CD4-positive, alpha-beta T cell (primary cell): ENCODE measurements around the gene SUPT3H. TPM values are rescaled to one million over a fixed set of nuclear protein-coding genes. Genes with fewer than 3 reads are reported as not detected.

Experiments used
- ATAC-seq: fragments of 200-7000 bp; cut with Tn5 transposase; one replicate; pipeline ENCODE4 v1.10.0; 2022; ENCODE audit warnings: mild to moderate bottlenecking; ENCODE audit not compliant: poor library complexity
- CTCF ChIA-PET: fragments of 350-600 bp; sonication (Branson Sonifier 250); formaldehyde crosslinking; loops from one replicate; lab custom pipeline; 2021; ENCODE audit warnings: antibody characterized with exemption, inconsistent platforms; lab: Charles Lee
- POLR2A ChIA-PET: fragments of 350-600 bp; sonication (Branson Sonifier 250); formaldehyde crosslinking; loops from one replicate; lab custom pipeline; 2021; ENCODE audit warnings: antibody characterized with exemption, inconsistent platforms; lab: Charles Lee
- DNase-seq, 14 experiments: peaks; one replicate each; pipeline ENCODE4 v3.0.0-alpha.2; 2013 to 2020; ENCODE audit warnings: mixed read lengths in 2 of 14
- H3K27ac ChIP-seq, 2 donors: one replicate each; pipeline versions ENCODE4 v1.5.1 to v1.7.0; 2013; ENCODE audit warnings: low read length in 2 of 2, low read depth in 1 of 2, mild to moderate bottlenecking in 1 of 2
- H3K27me3 ChIP-seq, 2 experiments: 1 replicate in 1 of 2; 2 replicates in 1 of 2; pipeline versions ENCODE4 v1.6.1 to v1.7.0; 2013; ENCODE audit warnings: low read length in 2 of 2, control low read depth in 1 of 2, mild to moderate bottlenecking in 1 of 2, moderate library complexity in 1 of 2; ENCODE audit not compliant: insufficient read depth in 2 of 2, control insufficient read depth in 1 of 2
- H3K36me3 ChIP-seq: one replicate; pipeline ENCODE4 v1.6.1; 2013; ENCODE audit warnings: low read length, control low read depth; ENCODE audit not compliant: insufficient read depth
- H3K4me1 ChIP-seq: one replicate; pipeline ENCODE4 v1.6.1; 2013; ENCODE audit warnings: low read length, control low read depth; ENCODE audit not compliant: insufficient read depth
- H3K4me3 ChIP-seq: one replicate; pipeline ENCODE4 v1.5.1; 2013; ENCODE audit warnings: mild to moderate bottlenecking, low read length, moderate library complexity
- H3K9me3 ChIP-seq, 2 experiments: 1 replicate in 1 of 2; 2 replicates in 1 of 2; pipeline versions ENCODE4 v1.6.1 to v1.7.0; 2013; ENCODE audit warnings: low read length in 2 of 2, mild to moderate bottlenecking in 2 of 2, control low read depth in 1 of 2, moderate library complexity in 1 of 2; ENCODE audit not compliant: control insufficient read depth in 1 of 2, insufficient read depth in 1 of 2
- H3K27ac Mint-ChIP-seq: one replicate; pipeline ENCODE4 v1.8.0; 2020; ENCODE audit warnings: mixed read lengths
- H3K27me3 Mint-ChIP-seq: one replicate; pipeline ENCODE4 v1.8.0; 2021; ENCODE audit warnings: mixed read lengths
- H3K36me3 Mint-ChIP-seq: one replicate; pipeline ENCODE4 v1.8.0; 2021; ENCODE audit warnings: low read depth, mixed read lengths
- H3K4me1 Mint-ChIP-seq: one replicate; pipeline ENCODE4 v1.8.0; 2021; ENCODE audit warnings: low read depth, mixed read lengths
- H3K4me3 Mint-ChIP-seq: one replicate; pipeline ENCODE4 v1.8.0; 2020; ENCODE audit warnings: mild to moderate bottlenecking, mixed read lengths
- H3K9me3 Mint-ChIP-seq: one replicate; pipeline ENCODE4 v1.8.0; 2020; ENCODE audit warnings: mixed read lengths
- CTCF ChIP-seq: fragments of 200-600 bp; IDR thresholded peaks from one replicate; pipeline ENCODE4 v1.8.0; 2022; ENCODE audit warnings: antibody characterized with exemption, mild to moderate bottlenecking
- intact Hi-C, 2 experiments: fragments of 100-400 bp; cut with DNase I in 1 of 2; cut with micrococcal nuclease in 1 of 2; formaldehyde crosslinking; loops; one replicate each; pipeline versions ENCODE4 v1.15.1 to v1.9.0; 2023 to 2025; cut with DNase I, micrococcal nuclease
- total RNA-seq, 174 experiments: library from RNA in 2 of 174; stranded (reverse) in 2 of 174; gene quantifications; one replicate each; pipeline ENCODE4 v1.2.3 and lab custom pipeline; 2021 to 2026

Gene SUPT3H
- total RNA-seq, 2 experiments from 2014 or later, result 8.9 to 10.5 TPM

GRCh38 chr6:44849806-44850205 is 527.9 kb downstream of the SUPT3H start:
- ChIA-PET CTCF (no interaction called here), POLR2A (no interaction called here)
- ATAC-seq (no peak), DNase-seq (no peak)
- Histone ChIP-seq H3K36me3 (no peaks in the 10 kb centered on the region), H3K9me3 (no peaks in the 10 kb centered on the region), H3K4me3 (no peak overlapping the region), H3K27me3 (no peaks in the 10 kb centered on the region), H3K27ac (no peak overlapping the region), H3K4me1 (peaks cover 3% of the 10 kb centered on the region)
- Mint-ChIP-seq H3K4me1 (peaks cover 7% of the 10 kb centered on the region), H3K4me3 (no peak overlapping the region), H3K9me3 (no peaks in the 10 kb centered on the region), H3K36me3 (no peaks in the 10 kb centered on the region), H3K27me3 (no peaks in the 10 kb centered on the region), H3K27ac (no peak overlapping the region)
- intact Hi-C loops, result loop anchor here (10.0 kb wide), 2 partner anchors 85 to 865 kb away; no protein-coding TSS in a partner anchor
- TF ChIP-seq CTCF, result no peak

GRCh38 chr6:44843734-44844133 is 534.0 kb downstream of the SUPT3H start:
- H3K27ac Mint-ChIP-seq, result no peak overlapping the region
- Histone ChIP-seq H3K27ac (no peak overlapping the region), H3K4me1 (peaks cover 3% of the 10 kb centered on the region), H3K9me3 (no peaks in the 10 kb centered on the region), H3K27me3 (no peaks in the 10 kb centered on the region), H3K36me3 (no peaks in the 10 kb centered on the region), H3K4me3 (no peak overlapping the region)
- no peak overlapping the region for H3K4me3 Mint-ChIP-seq
- no peaks in the 10 kb centered on the region for H3K9me3 Mint-ChIP-seq
- ChIA-PET CTCF (no interaction called here), POLR2A (no interaction called here)
- H3K36me3 Mint-ChIP-seq, result no peaks in the 10 kb centered on the region
- no peak for TF ChIP-seq CTCF
- H3K4me1 Mint-ChIP-seq, result no peaks in the 10 kb centered on the region
- intact Hi-C loops, result no loop called here
- DNase-seq (no peak), ATAC-seq (no peak)
- no peaks in the 10 kb centered on the region for H3K27me3 Mint-ChIP-seq

GRCh38 chr6:44842616-44843015 is 535.1 kb downstream of the SUPT3H start:
- Mint-ChIP-seq H3K4me1 (no peaks in the 10 kb centered on the region), H3K27ac (no peak overlapping the region), H3K9me3 (no peaks in the 10 kb centered on the region), H3K27me3 (no peaks in the 10 kb centered on the region), H3K36me3 (no peaks in the 10 kb centered on the region), H3K4me3 (no peak overlapping the region)
- CTCF ChIA-PET, result no interaction called here
- POLR2A ChIA-PET, result no interaction called here
- no peak for DNase-seq
- intact Hi-C loops, result no loop called here
- no peaks in the 10 kb centered on the region for H3K27me3 ChIP-seq
- H3K9me3 ChIP-seq, result no peaks in the 10 kb centered on the region
- peaks cover 3% of the 10 kb centered on the region for H3K4me1 ChIP-seq
- no peak overlapping the region for H3K4me3 ChIP-seq
- H3K36me3 ChIP-seq, result no peaks in the 10 kb centered on the region
- TF ChIP-seq CTCF, result no peak
- ATAC-seq, result no peak
- H3K27ac ChIP-seq, result no peak overlapping the region
